HT1080 (cell line): ENCODE results near the gene COL24A1. TPM values are rescaled to one million over a fixed set of nuclear protein-coding genes. Genes with fewer than 3 reads are reported as not detected.
"Not testable (repeated sequence)": the region's sequence is repeated elsewhere in the genome, so short reads cannot be mapped to it uniquely, and the experiment has no call there.

Experiments
- DNase-seq: peaks from one replicate; pipeline ENCODE4 v3.0.0-alpha.2; 2015; ENCODE audit warnings: low read depth
- total RNA-seq: library from RNA; depleted of rRNA; stranded (reverse); fragments of >200 nt; shearing (Covaris generic); gene quantifications from 2 replicates; pipeline ENCODE4 v1.2.3, GENCODE V29; 2014

Gene COL24A1
- total RNA-seq, 1 experiment from 2014 or later = not detected

GRCh38 chr1:86084998-86085397, 71.6 kb downstream of the COL24A1 start:
- no peak for DNase-seq

- no peak for DNase-seq
Measured at GRCh38 chr1:86082183-86082582, 74.4 kb downstream of the COL24A1 start.

DNA sequence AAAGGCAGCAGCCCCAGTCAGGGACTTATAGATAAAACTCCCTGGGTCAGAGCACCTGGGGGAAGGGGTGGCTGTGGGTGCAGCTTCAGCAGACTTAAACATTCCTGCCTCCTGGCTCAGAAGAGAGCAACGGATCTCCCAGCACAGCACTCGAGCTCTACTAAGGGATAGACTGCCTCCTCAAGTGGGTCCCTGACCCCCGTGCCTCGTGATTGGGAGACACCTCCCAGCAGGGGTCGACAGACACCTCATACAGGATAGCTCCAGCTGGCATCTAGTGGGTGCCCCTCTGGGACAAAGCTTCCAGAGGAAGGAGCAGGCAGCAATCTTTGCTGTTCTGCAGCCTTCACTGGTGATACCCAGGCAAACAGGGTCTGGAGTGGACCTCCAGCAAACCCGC, 84.1 kb downstream of the COL24A1 start:
- not testable (repeated sequence) for DNase-seq

- not testable (repeated sequence) for DNase-seq
Measured at GRCh38 chr1:86071870-86072269, 84.7 kb downstream of the COL24A1 start.

DNA sequence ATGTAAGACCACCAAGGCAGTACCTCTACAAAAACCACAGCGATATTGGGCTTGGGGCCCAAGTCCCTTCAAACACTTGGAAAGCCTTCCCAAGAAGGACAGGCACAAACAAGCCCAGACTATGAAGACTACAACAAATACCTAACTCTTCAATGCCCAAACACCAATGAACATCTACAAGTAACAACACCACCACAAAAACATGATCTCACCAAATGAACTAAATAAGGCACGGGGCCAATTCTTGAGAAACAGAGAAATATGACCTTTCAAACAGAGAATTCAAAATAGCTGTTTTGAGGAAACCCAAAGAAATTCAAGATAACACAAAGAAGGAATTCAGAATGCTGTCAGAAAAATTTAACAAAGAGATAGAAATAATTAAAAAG, 86.8 kb downstream of the COL24A1 start:
- no peak for DNase-seq

GRCh38 chr1:86068841-86069756, 87.5 kb downstream of the COL24A1 start:
- peak; percentile 58 for DNase-seq

- no peak for DNase-seq
Measured at GRCh38 chr1:86068271-86068721, 88.3 kb downstream of the COL24A1 start.

DNA sequence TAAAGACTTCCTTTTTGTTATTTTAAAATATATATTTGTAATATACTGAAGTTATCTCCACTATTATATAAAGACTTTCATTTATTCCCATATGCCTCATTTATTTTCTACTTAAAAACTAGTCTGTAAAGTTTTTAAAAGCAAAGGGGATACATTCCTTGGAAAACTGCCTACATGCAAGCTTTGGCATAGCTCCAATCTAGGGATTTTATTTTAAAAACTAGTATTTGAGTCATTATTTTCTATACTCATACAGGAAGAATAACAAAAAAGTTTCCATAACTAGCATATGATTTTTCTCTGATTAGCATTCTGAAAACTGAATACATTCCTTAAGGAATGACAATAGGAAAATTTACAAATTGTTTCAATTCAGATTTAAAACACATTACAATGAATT, 88.9 kb downstream of the COL24A1 start:
- DNase-seq = no peak

GRCh38 chr1:86064899-86065298, 91.7 kb downstream of the COL24A1 start:
- no peak for DNase-seq

- DNase-seq = no peak
Measured at GRCh38 chr1:86063721-86064120, 92.9 kb downstream of the COL24A1 start.

DNA sequence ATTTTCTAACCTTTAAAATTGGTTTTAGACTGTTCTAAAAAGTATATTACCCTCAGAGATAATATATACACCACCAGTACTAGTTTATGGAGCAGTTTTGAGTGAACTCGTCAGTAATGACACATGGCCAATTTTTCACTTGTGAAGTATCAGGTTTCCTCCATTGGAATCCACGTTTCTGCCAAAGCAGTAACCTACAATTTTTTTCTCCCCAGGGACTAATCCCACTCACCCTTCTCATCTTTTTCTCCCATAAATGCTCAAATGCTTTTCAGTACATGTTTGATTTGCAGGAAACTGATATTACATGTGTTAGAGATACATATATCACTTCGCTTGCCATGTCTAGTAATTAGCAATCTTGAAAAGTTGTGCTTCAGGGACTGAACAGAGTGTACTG, 94.1 kb downstream of the COL24A1 start:
- DNase-seq = peak; percentile 24

GRCh38 chr1:86061551-86061990, 95.0 kb downstream of the COL24A1 start:
- no peak for DNase-seq

DNA sequence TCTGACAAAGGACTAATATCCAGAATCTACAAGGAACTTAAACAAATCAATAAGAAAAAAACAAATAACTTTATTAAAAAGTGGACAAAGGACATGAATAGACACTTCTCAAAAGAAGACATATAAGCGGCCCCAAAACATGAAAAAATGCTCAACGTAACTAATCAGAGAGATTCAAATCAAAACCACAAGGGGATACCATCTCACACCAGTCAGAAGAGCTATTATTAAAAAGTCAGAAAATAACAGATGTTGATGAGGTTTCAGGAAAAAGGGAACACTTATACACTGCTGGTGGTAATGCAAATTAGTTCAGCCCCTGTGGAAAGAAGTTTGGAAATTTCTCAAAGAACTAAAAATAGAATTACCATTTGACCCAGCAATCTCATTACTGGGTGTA, 102.2 kb downstream of the COL24A1 start:
- no peak for DNase-seq

DNA sequence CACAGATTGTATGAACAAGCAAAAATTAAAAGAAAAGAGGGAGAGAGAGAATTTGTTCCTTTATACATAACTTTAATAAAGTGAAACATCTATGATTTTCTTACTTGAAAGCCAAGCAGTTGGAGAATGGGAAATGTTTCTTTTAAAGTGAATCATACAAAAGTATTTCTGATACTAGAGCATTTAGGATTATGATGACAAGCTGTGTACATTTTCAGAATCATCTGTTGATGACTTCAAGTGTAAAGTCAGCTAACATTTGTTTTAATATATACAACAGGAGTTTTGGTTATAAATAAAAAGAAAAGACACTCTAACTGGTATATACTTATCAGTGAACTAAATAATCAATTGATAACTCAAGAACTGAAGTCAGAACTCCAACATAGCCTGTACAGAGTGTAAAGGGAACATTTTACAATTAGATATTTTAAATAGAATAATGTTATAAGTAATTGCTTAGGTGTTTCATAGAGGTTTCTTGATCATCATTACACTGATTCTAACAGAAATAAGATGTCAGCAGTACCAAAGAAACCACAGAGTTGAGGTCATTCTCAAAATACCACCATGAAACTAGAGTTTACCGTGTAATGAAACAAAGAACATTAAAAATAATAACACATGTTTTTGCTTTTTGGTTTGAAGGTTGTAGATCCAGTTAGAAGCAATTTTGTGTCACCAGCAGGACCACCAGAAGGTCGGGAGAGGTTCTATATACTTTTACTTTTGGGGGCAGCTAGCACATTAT, 103.4 kb downstream of the COL24A1 start:
- DNase-seq = no peak

- DNase-seq = no peak
Measured at GRCh38 chr1:86035101-86035500, 121.5 kb downstream of the COL24A1 start.

- DNase-seq = no peak
Measured at GRCh38 chr1:86030180-86030579, 126.4 kb downstream of the COL24A1 start.

- DNase-seq = peak; percentile 61
Measured at GRCh38 chr1:86018283-86018923, 138.2 kb downstream of the COL24A1 start.

DNA sequence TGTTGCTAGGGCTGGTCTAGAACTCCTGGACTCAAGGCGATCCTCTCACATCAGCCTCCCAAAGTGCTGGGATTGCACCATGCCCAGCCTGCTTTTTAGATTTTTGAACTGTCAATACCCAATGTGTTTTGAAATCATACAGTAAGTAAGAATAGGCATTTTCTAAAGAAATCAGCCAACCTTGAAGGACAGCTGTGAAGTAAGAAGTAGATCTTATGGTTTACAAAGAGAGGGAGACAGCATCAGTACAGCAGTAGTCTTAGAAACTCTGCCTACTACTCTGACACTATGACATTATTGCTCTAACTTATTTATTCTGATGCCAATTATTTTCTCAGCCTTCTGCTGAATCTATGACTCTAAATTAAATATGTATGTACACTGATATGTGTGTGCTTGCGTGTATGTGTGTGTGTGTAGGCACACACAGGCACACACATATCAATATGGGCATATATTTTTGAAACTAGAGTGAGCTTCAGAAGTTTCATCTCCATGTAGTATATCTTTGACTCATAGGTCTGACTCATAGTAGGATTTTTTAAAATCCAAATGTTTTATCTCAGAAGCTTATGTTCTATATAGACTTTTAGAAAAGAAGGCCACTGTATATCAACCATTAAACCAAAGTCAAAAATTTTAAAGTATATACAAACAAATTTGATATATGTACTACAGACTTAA, 140.4 kb downstream of the COL24A1 start:
- DNase-seq = no peak

- no peak for DNase-seq
Measured at GRCh38 chr1:86015375-86015774, 141.2 kb downstream of the COL24A1 start.

DNA sequence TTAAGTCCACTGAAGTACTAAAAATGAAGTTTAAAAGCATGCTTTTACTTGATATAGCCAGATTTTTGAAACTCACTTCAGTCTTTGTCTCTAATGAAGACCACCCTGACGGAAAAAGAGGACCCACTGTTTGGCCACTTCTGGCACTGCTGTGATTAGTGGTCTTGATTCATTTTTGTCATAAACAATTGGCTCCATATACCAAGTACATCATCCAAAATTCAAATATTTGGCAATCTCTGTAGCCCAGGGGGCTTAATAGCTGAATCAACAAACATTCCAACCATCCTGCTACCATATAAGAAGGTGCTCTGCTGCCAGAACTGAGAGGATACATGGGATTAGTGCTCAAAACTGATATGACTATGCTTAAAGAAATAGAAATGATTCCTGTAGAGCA, 156.0 kb downstream of the COL24A1 start:
- DNase-seq = no peak
